BE2C (cell line): ENCODE measurements around the gene TBX3.
A peak's percentile ranks its signal among the peaks of the same experiment; 100 is the strongest.
"Not testable (repeated sequence)": the region's sequence is repeated elsewhere in the genome, so short reads cannot be mapped to it uniquely, and the experiment has no call there.

Experiments used
- DNase-seq: peaks from one replicate; pipeline ENCODE4 v3.0.0-alpha.2; 2020
- H3K27me3 ChIP-seq: fragments of 250-450 bp; sonication (Bioruptor Pico); 2 replicates; pipeline ENCODE4 v1.5.1; 2020; ENCODE audit warnings: mild to moderate bottlenecking
- H3K36me3 ChIP-seq: fragments of 250-450 bp; sonication (Bioruptor Pico); 2 replicates; pipeline ENCODE4 v1.5.1; 2020; ENCODE audit warnings: mild to moderate bottlenecking
- H3K4me1 ChIP-seq: fragments of 250-450 bp; sonication (Bioruptor Pico); 2 replicates; pipeline ENCODE4 v1.5.1; 2020
- H3K4me3 ChIP-seq: 2 replicates; pipeline ENCODE4 v1.5.1; 2011; ENCODE audit warnings: low read depth, low read length
- H3K9me3 ChIP-seq: fragments of 250-450 bp; sonication (Bioruptor Pico); 2 replicates; pipeline ENCODE4 v1.5.1; 2020
- CTCF ChIP-seq: IDR thresholded peaks from 2 replicates; pipeline ENCODE4 v1.5.1; 2012; ENCODE audit warnings: mild to moderate bottlenecking, low read depth, low read length

Gene TBX3

GRCh38 chr12:114713466-114714215 lies 29.7 kb upstream of the TBX3 start:
- Histone ChIP-seq H3K27me3 (no peaks in the 10 kb centered on the region), H3K4me1 (no peaks in the 10 kb centered on the region), H3K4me3 (no peak overlapping the region), H3K36me3 (no peaks in the 10 kb centered on the region), H3K9me3 (0 out of 2 replicates have a peak, but pooled peaks cover 2% of the 10 kb centered on the region)
- no peak for TF ChIP-seq CTCF
- no peak for DNase-seq

GRCh38 chr12:114711689-114712152 lies 27.7 kb upstream of the TBX3 start:
- Histone ChIP-seq H3K36me3 (no peaks in the 10 kb centered on the region), H3K4me3 (no peak overlapping the region), H3K4me1 (no peaks in the 10 kb centered on the region), H3K9me3 (0 out of 2 replicates have a peak, but pooled peaks cover 2% of the 10 kb centered on the region), H3K27me3 (no peaks in the 10 kb centered on the region)
- no peak for DNase-seq
- no peak for TF ChIP-seq CTCF

GRCh38 chr12:114710151-114710550 lies 26.2 kb upstream of the TBX3 start:
- H3K4me1 ChIP-seq: no peaks in the 10 kb centered on the region
- H3K9me3 ChIP-seq: 0 out of 2 replicates have a peak, but pooled peaks cover 2% of the 10 kb centered on the region
- H3K27me3 ChIP-seq: no peaks in the 10 kb centered on the region
- H3K36me3 ChIP-seq: no peaks in the 10 kb centered on the region
- H3K4me3 ChIP-seq: no peak overlapping the region
- no peak for TF ChIP-seq CTCF
- DNase-seq: no peak

DNA sequence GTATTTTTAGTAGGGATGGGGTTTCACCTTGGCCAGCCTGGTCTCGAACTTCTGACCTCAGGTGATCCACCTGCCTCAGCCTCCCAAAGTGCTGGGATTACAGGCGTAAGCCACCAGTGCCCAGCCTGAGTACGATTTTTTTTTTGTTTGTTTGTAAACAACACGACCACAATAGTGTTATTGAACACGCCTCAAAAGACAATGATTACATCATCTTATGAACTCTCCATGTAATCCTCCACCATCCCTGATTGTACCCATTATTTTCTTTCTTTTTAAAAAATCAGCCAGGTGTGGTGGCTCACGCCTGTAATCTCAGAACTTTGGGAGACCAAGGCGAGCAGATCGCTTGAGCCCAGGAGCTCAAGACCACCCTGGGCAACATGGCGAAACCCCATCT lies 25.1 kb upstream of the TBX3 start:
- DNase-seq: no peak
- Histone ChIP-seq H3K27me3 (no peaks in the 10 kb centered on the region), H3K4me1 (peaks cover 3% of the 10 kb centered on the region), H3K36me3 (no peaks in the 10 kb centered on the region), H3K9me3 (0 out of 2 replicates have a peak, but pooled peaks cover 2% of the 10 kb centered on the region), H3K4me3 (no peak overlapping the region)
- TF ChIP-seq CTCF: no peak

- H3K9me3 ChIP-seq, H3K36me3 ChIP-seq, H3K4me3 ChIP-seq, H3K27me3 ChIP-seq, H3K4me1 ChIP-seq, DNase-seq: not testable (repeated sequence)
Observed at GRCh38 chr12:114708598-114708997, 24.6 kb upstream of the TBX3 start.

GRCh38 chr12:114704096-114704495 lies 20.1 kb upstream of the TBX3 start:
- peak; percentile 62 for DNase-seq
- peaks cover 8% of the 10 kb centered on the region for H3K4me1 ChIP-seq
- no peaks in the 10 kb centered on the region for H3K9me3 ChIP-seq
- no peak for TF ChIP-seq CTCF
- no peak overlapping the region for H3K4me3 ChIP-seq
- no peaks in the 10 kb centered on the region for H3K36me3 ChIP-seq
- no peaks in the 10 kb centered on the region for H3K27me3 ChIP-seq
